ENCODE measurements around the gene TGM2. TPM values are rescaled to one million over a fixed set of nuclear protein-coding genes. Genes with fewer than 3 reads are reported as not detected.

TGM2 gene
- total RNA-seq, 4 donors from 2014 or later, result 72.0 to 200 (median 73.4) TPM

GRCh38 chr20:38113401-38114325 is 51.4 kb downstream of the TGM2 start:
- ATAC-seq (ENCODE audit: low FRiP score) (no peak), DNase-seq (ENCODE audit: low spot score) (no peak)
- TF ChIP-seq CTCF (IDR thresholded peaks at IDR 0.05), result no peak

GRCh38 chr20:38112930-38113294 is 52.2 kb downstream of the TGM2 start:
- TF ChIP-seq CTCF (IDR thresholded peaks at IDR 0.05), result no peak
- no peak for DNase-seq (ENCODE audit: low spot score)
- ATAC-seq (ENCODE audit: low FRiP score), result no peak

- DNase-seq (ENCODE audit: low spot score) (no peak), ATAC-seq (ENCODE audit: low FRiP score) (no peak)
- TF ChIP-seq CTCF (IDR thresholded peaks at IDR 0.05), result no peak
These were observed 52.7 kb downstream of the TGM2 start for GRCh38 chr20:38112261-38112929.

- no peak for ATAC-seq (ENCODE audit: low FRiP score)
- no peak for DNase-seq (ENCODE audit: low spot score)
- TF ChIP-seq CTCF (IDR thresholded peaks at IDR 0.05), result no peak
These were observed 53.5 kb downstream of the TGM2 start for GRCh38 chr20:38111366-38112232.

GRCh38 chr20:38110525-38111178 is 54.4 kb downstream of the TGM2 start:
- ATAC-seq (ENCODE audit: low FRiP score), result no peak
- no peak for DNase-seq (ENCODE audit: low spot score)
- no peak for TF ChIP-seq CTCF (IDR thresholded peaks at IDR 0.05)
